GM12801 (cell line): Measurements from ENCODE around the gene CARHSP1.

Experiments
- CTCF ChIP-seq: IDR thresholded peaks from one replicate; pipeline ENCODE4 v1.5.1; 2011; ENCODE audit warnings: control low read depth; ENCODE audit not compliant: insufficient read length; ENCODE audit errors: extremely low read depth

The CARHSP1 gene

GRCh38 chr16:8865145-8865882, 3.5 kb downstream of the CARHSP1 start:
- no peak for TF ChIP-seq CTCF

- TF ChIP-seq CTCF = no peak
These were observed 4.2 kb downstream of the CARHSP1 start for GRCh38 chr16:8864480-8865110.

- no peak for TF ChIP-seq CTCF
These were observed 5.0 kb downstream of the CARHSP1 start for GRCh38 chr16:8863594-8864424.

GRCh38 chr16:8862309-8863130, 6.3 kb downstream of the CARHSP1 start:
- TF ChIP-seq CTCF = no peak

- TF ChIP-seq CTCF = no peak
These were observed 7.1 kb downstream of the CARHSP1 start for GRCh38 chr16:8861563-8862308.

- no peak for TF ChIP-seq CTCF
These were observed 8.6 kb downstream of the CARHSP1 start for GRCh38 chr16:8859913-8860881.
